ENCODE results near the gene INTS6. TPM values are rescaled to one million over a fixed set of nuclear protein-coding genes. Genes with fewer than 3 reads are reported as not detected.

The INTS6 gene
- total RNA-seq, 2 experiments from 2014 or later = 40.4 to 41.0 TPM

- Mint-ChIP-seq H3K4me1 (ENCODE audit: low read depth) (no peaks in the 10 kb centered on the region), H3K9me3 (no peaks in the 10 kb centered on the region), H3K4me3 (no peak overlapping the region), H3K36me3 (ENCODE audit: low read depth) (peaks cover 10% of the 10 kb centered on the region), H3K27ac (no peak overlapping the region), H3K27me3 (ENCODE audit: low read depth) (no peaks in the 10 kb centered on the region)
- intact Hi-C loops (cut with micrococcal nuclease) = no loop called here
- CTCF ChIA-PET = interaction anchor here (0.7 kb wide), 1 partner anchor 31 kb away, joined by 3 read pairs; no protein-coding TSS in a partner anchor
- no peak for DNase-seq
These were observed 104.5 kb downstream of the INTS6 start for GRCh38 chr13:51348069-51348967.

- Mint-ChIP-seq H3K36me3 (ENCODE audit: low read depth) (peaks cover 7% of the 10 kb centered on the region), H3K9me3 (no peaks in the 10 kb centered on the region), H3K27me3 (ENCODE audit: low read depth) (no peaks in the 10 kb centered on the region), H3K4me3 (no peak overlapping the region), H3K27ac (no peak overlapping the region), H3K4me1 (ENCODE audit: low read depth) (no peaks in the 10 kb centered on the region)
- CTCF ChIA-PET = interaction anchor here (0.6 kb wide), 1 partner anchor 60 kb away, joined by 3 read pairs; no protein-coding TSS in a partner anchor
- intact Hi-C loops (cut with micrococcal nuclease) = no loop called here
- DNase-seq = no peak
These were observed 105.7 kb downstream of the INTS6 start for GRCh38 chr13:51347099-51347498.

GRCh38 chr13:51346397-51346796 lies 106.4 kb downstream of the INTS6 start:
- no peak for DNase-seq
- intact Hi-C loops (cut with micrococcal nuclease) = no loop called here
- no peak overlapping the region for H3K4me3 Mint-ChIP-seq
- H3K36me3 Mint-ChIP-seq (ENCODE audit: low read depth) = peaks cover 3% of the 10 kb centered on the region
- CTCF ChIA-PET = no interaction called here
- no peaks in the 10 kb centered on the region for H3K27me3 Mint-ChIP-seq (ENCODE audit: low read depth)
- no peaks in the 10 kb centered on the region for H3K9me3 Mint-ChIP-seq
- no peaks in the 10 kb centered on the region for H3K4me1 Mint-ChIP-seq (ENCODE audit: low read depth)
- no peak overlapping the region for H3K27ac Mint-ChIP-seq

- Mint-ChIP-seq H3K9me3 (no peaks in the 10 kb centered on the region), H3K27ac (no peak overlapping the region), H3K4me3 (no peak overlapping the region), H3K27me3 (ENCODE audit: low read depth) (no peaks in the 10 kb centered on the region), H3K4me1 (ENCODE audit: low read depth) (no peaks in the 10 kb centered on the region), H3K36me3 (ENCODE audit: low read depth) (no peaks in the 10 kb centered on the region)
- intact Hi-C loops (cut with micrococcal nuclease) = no loop called here
- no peak for DNase-seq
- CTCF ChIA-PET = no interaction called here
These were observed 109.4 kb downstream of the INTS6 start for GRCh38 chr13:51343475-51343874.

GRCh38 chr13:51342706-51343105 lies 110.1 kb downstream of the INTS6 start:
- intact Hi-C loops (cut with micrococcal nuclease) = no loop called here
- no peaks in the 10 kb centered on the region for H3K27me3 Mint-ChIP-seq (ENCODE audit: low read depth)
- H3K4me3 Mint-ChIP-seq = no peak overlapping the region
- no peaks in the 10 kb centered on the region for H3K36me3 Mint-ChIP-seq (ENCODE audit: low read depth)
- no peaks in the 10 kb centered on the region for H3K9me3 Mint-ChIP-seq
- DNase-seq = no peak
- no peaks in the 10 kb centered on the region for H3K4me1 Mint-ChIP-seq (ENCODE audit: low read depth)
- CTCF ChIA-PET = no interaction called here
- no peak overlapping the region for H3K27ac Mint-ChIP-seq

GRCh38 chr13:51341791-51342190 lies 111.0 kb downstream of the INTS6 start:
- Mint-ChIP-seq H3K4me3 (no peak overlapping the region), H3K27ac (no peak overlapping the region), H3K9me3 (no peaks in the 10 kb centered on the region), H3K27me3 (ENCODE audit: low read depth) (no peaks in the 10 kb centered on the region), H3K36me3 (ENCODE audit: low read depth) (no peaks in the 10 kb centered on the region), H3K4me1 (ENCODE audit: low read depth) (no peaks in the 10 kb centered on the region)
- intact Hi-C loops (cut with micrococcal nuclease) = no loop called here
- CTCF ChIA-PET = interaction anchor here (0.6 kb wide), 1 partner anchor 215 kb away, joined by 3 read pairs; no protein-coding TSS in a partner anchor
- no peak for DNase-seq

GRCh38 chr13:51341232-51341631 lies 111.6 kb downstream of the INTS6 start:
- intact Hi-C loops (cut with micrococcal nuclease) = no loop called here
- no peaks in the 10 kb centered on the region for H3K27me3 Mint-ChIP-seq (ENCODE audit: low read depth)
- DNase-seq = no peak
- H3K4me3 Mint-ChIP-seq = no peak overlapping the region
- no peaks in the 10 kb centered on the region for H3K4me1 Mint-ChIP-seq (ENCODE audit: low read depth)
- CTCF ChIA-PET = no interaction called here
- no peak overlapping the region for H3K27ac Mint-ChIP-seq
- H3K36me3 Mint-ChIP-seq (ENCODE audit: low read depth) = no peaks in the 10 kb centered on the region
- H3K9me3 Mint-ChIP-seq = no peaks in the 10 kb centered on the region

GRCh38 chr13:51339952-51340732 lies 112.7 kb downstream of the INTS6 start:
- Mint-ChIP-seq H3K27ac (no peak overlapping the region), H3K27me3 (ENCODE audit: low read depth) (no peaks in the 10 kb centered on the region), H3K9me3 (no peaks in the 10 kb centered on the region), H3K4me3 (no peak overlapping the region), H3K4me1 (ENCODE audit: low read depth) (no peaks in the 10 kb centered on the region), H3K36me3 (ENCODE audit: low read depth) (no peaks in the 10 kb centered on the region)
- intact Hi-C loops (cut with micrococcal nuclease) = no loop called here
- CTCF ChIA-PET = no interaction called here
- no peak for DNase-seq

- no peaks in the 10 kb centered on the region for H3K4me1 Mint-ChIP-seq (ENCODE audit: low read depth)
- H3K27me3 Mint-ChIP-seq (ENCODE audit: low read depth) = no peaks in the 10 kb centered on the region
- H3K4me3 Mint-ChIP-seq = no peak within 1 kb of the TSS
- H3K27ac Mint-ChIP-seq = no peak within 1 kb of the TSS
- CTCF ChIA-PET = interaction anchor here (0.5 kb wide), 1 partner anchor 36 kb away, joined by 3 read pairs; no protein-coding TSS in a partner anchor
- H3K36me3 Mint-ChIP-seq (ENCODE audit: low read depth) = no peaks in the 10 kb centered on the region
- DNase-seq = no peak
- no peaks in the 10 kb centered on the region for H3K9me3 Mint-ChIP-seq
- intact Hi-C loops (cut with micrococcal nuclease) = no loop called here
These were observed 113.5 kb downstream of the INTS6 start, which contains the start of gene SERPINE3 for GRCh38 chr13:51339354-51339753. Gene SERPINE3, plus strand, starts transcription at chr13:51339691. Its CDS starts 1,401 bp downstream, at chr13:51341092.

GRCh38 chr13:51336746-51337145 lies 116.1 kb downstream of the INTS6 start:
- no peak for DNase-seq
- no peaks in the 10 kb centered on the region for H3K9me3 Mint-ChIP-seq
- CTCF ChIA-PET = interaction anchor here (0.6 kb wide), 1 partner anchor 125 kb away, joined by 6 read pairs; no protein-coding TSS in a partner anchor
- H3K4me1 Mint-ChIP-seq (ENCODE audit: low read depth) = peaks cover 3% of the 10 kb centered on the region
- H3K27me3 Mint-ChIP-seq (ENCODE audit: low read depth) = no peaks in the 10 kb centered on the region
- H3K4me3 Mint-ChIP-seq = no peak overlapping the region
- H3K27ac Mint-ChIP-seq = no peak overlapping the region
- intact Hi-C loops (cut with micrococcal nuclease) = no loop called here
- no peaks in the 10 kb centered on the region for H3K36me3 Mint-ChIP-seq (ENCODE audit: low read depth)

GRCh38 chr13:51333826-51334225 lies 119.0 kb downstream of the INTS6 start:
- no peak overlapping the region for H3K4me3 Mint-ChIP-seq

GRCh38 chr13:51333421-51333820 lies 119.4 kb downstream of the INTS6 start:
- Mint-ChIP-seq H3K27me3 (ENCODE audit: low read depth) (no peaks in the 10 kb centered on the region), H3K4me3 (no peak overlapping the region), H3K27ac (no peak overlapping the region), H3K36me3 (ENCODE audit: low read depth) (no peaks in the 10 kb centered on the region), H3K4me1 (ENCODE audit: low read depth) (peaks cover 16% of the 10 kb centered on the region), H3K9me3 (no peaks in the 10 kb centered on the region)
- intact Hi-C loops (cut with micrococcal nuclease) = no loop called here
- DNase-seq = no peak
- CTCF ChIA-PET = no interaction called here

More at GRCh38 chr13:51333826-51334225, 119.0 kb downstream of the INTS6 start:
- Mint-ChIP-seq H3K36me3 (ENCODE audit: low read depth) (no peaks in the 10 kb centered on the region), H3K9me3 (no peaks in the 10 kb centered on the region), H3K27ac (no peak overlapping the region), H3K4me1 (ENCODE audit: low read depth) (peaks cover 16% of the 10 kb centered on the region), H3K27me3 (ENCODE audit: low read depth) (no peaks in the 10 kb centered on the region)
- DNase-seq = no peak
- intact Hi-C loops (cut with micrococcal nuclease) = no loop called here
- CTCF ChIA-PET = no interaction called here

Measured in activated naive CD4-positive, alpha-beta T cell treated with anti-CD3 and anti-CD28 coated beads for 36 hours (primary cell).